SK-N-SH (cell line): ENCODE measurements around the gene ARHGAP10. TPM values are rescaled to one million over a fixed set of nuclear protein-coding genes. Genes with fewer than 3 reads are reported as not detected.

Source experiments
- CTCF ChIA-PET: fragments of 300-600, 350-600 bp; formaldehyde crosslinking; extraction: SDS; loops from one replicate; lab custom pipeline; 2021; lab: Yijun Ruan, JAX
- POLR2A ChIA-PET: fragments of 350-600 bp; sonication (Branson Sonifier 250); formaldehyde crosslinking; extraction: SDS; loops from one replicate; lab custom pipeline; 2020; ENCODE audit warnings: antibody characterized with exemption, inconsistent platforms; lab: Yijun Ruan, JAX
- DNase-seq: peaks from one replicate; pipeline ENCODE4 v3.0.0; 2012
- H2AFZ ChIP-seq: fragments of 200-600 bp; sonication (generic); 2 replicates; pipeline ENCODE4 v1.8.1; 2016; ENCODE audit warnings: antibody characterized with exemption, mild to moderate bottlenecking, low read depth
- H3F3A ChIP-seq: fragments of 200-600 bp; sonication (generic); replicated peaks from 2 replicates; pipeline ENCODE3; 2016; ENCODE audit warnings: antibody characterized with exemption, mild to moderate bottlenecking; ENCODE audit not compliant: insufficient read depth
- H3K27ac ChIP-seq, 2 experiments: fragments of 200-500 bp in 1 of 2; fragments of 200-600 bp in 1 of 2; sonication (Bioruptor generic) in 1 of 2; sonication (generic), shearing (Covaris generic) in 1 of 2; 2 replicates each; pipeline versions ENCODE4 v1.5.1 to v1.6.1; 2014 to 2016; ENCODE audit warnings: low read depth in 2 of 2, inconsistent platforms in 1 of 2, low read length in 1 of 2, mild to moderate bottlenecking in 1 of 2, mixed read lengths in 1 of 2
- H3K27me3 ChIP-seq: fragments of 200-600 bp; sonication (generic), shearing (Covaris generic); 2 replicates; pipeline ENCODE4 v1.6.1; 2016; ENCODE audit warnings: mixed run types; ENCODE audit not compliant: insufficient read depth
- H3K36me3 ChIP-seq, 2 experiments: fragments of 200-500 bp in 1 of 2; fragments of 200-600 bp in 1 of 2; sonication (Bioruptor generic) in 1 of 2; sonication (generic) in 1 of 2; replicated peaks in 1 of 2; 2 replicates each; pipeline versions ENCODE3 to v1.5.1; 2014 to 2016; ENCODE audit warnings: low read length in 1 of 2, mild to moderate bottlenecking in 1 of 2; ENCODE audit not compliant: insufficient read depth in 2 of 2, control insufficient read depth in 1 of 2
- H3K4me1 ChIP-seq, 2 experiments: fragments of 200-500 bp in 1 of 2; fragments of 200-600 bp in 1 of 2; sonication (Bioruptor generic) in 1 of 2; sonication (generic), shearing (Covaris generic) in 1 of 2; 2 replicates each; pipeline versions ENCODE4 v1.5.1 to v1.6.1; 2014 to 2016; ENCODE audit warnings: low read depth in 1 of 2, low read length in 1 of 2, mixed run types in 1 of 2; ENCODE audit not compliant: insufficient read depth in 2 of 2, control insufficient read depth in 1 of 2
- H3K4me2 ChIP-seq: fragments of 200-600 bp; sonication (generic), shearing (Covaris generic); 2 replicates; pipeline ENCODE4 v1.6.1; 2017; ENCODE audit warnings: mixed run types
- H3K4me3 ChIP-seq, 2 experiments: fragments of 200-500 bp in 1 of 2; fragments of 200-600 bp in 1 of 2; sonication (Bioruptor generic) in 1 of 2; sonication (generic), shearing (Covaris generic) in 1 of 2; 2 replicates each; pipeline versions ENCODE4 v1.5.1 to v1.8.1; 2014 to 2016; ENCODE audit warnings: low read depth in 2 of 2, inconsistent platforms in 1 of 2, low read length in 1 of 2, mild to moderate bottlenecking in 1 of 2, mixed read lengths in 1 of 2, moderate library complexity in 1 of 2
- H3K79me2 ChIP-seq: fragments of 200-600 bp; sonication (generic); 2 replicates; pipeline ENCODE4 v1.8.1; 2017; ENCODE audit warnings: mild to moderate bottlenecking; ENCODE audit not compliant: insufficient read depth
- H3K9ac ChIP-seq: fragments of 200-600 bp; sonication (generic); 2 replicates; pipeline ENCODE4 v1.6.1; 2017; ENCODE audit warnings: mixed run types
- H3K9me2 ChIP-seq: fragments of 200-600 bp; sonication (generic); 2 replicates; pipeline ENCODE4 v1.6.1; 2017; ENCODE audit warnings: mixed run types
- H3K9me3 ChIP-seq: fragments of 200-600 bp; sonication (generic); 2 replicates; pipeline ENCODE4 v1.6.1; 2017; ENCODE audit warnings: mixed run types, mild to moderate bottlenecking, moderate library complexity
- H4K20me1 ChIP-seq: fragments of 200-600 bp; sonication (generic); 2 replicates; pipeline ENCODE4 v1.6.1; 2017; ENCODE audit warnings: mild to moderate bottlenecking, mixed run types; ENCODE audit not compliant: insufficient read depth
- CHD2 ChIP-seq: fragments of 150-350 bp; IDR thresholded peaks from 2 replicates; pipeline ENCODE4 v1.6.1; 2018; ENCODE audit warnings: low read length; ENCODE audit not compliant: partially characterized antibody
- ELF1 ChIP-seq: IDR thresholded peaks from 2 replicates; pipeline ENCODE4 v1.4.0; 2012
- EZH2phosphoT487 ChIP-seq: fragments of 200-600 bp; sonication (generic); IDR thresholded peaks from 2 replicates; pipeline ENCODE4 v1.6.1; 2017; ENCODE audit warnings: low read depth, mixed run types, mild to moderate bottlenecking, antibody characterized with exemption, moderate library complexity, borderline replicate concordance
- FOSL2 ChIP-seq: IDR thresholded peaks from 2 replicates; pipeline ENCODE4 v1.4.0; 2012; ENCODE audit warnings: low read depth, mild to moderate bottlenecking, moderate library complexity, borderline replicate concordance
- FOXM1 ChIP-seq: IDR thresholded peaks from 2 replicates; pipeline ENCODE4 v1.4.0; 2012; ENCODE audit warnings: low read depth, mild to moderate bottlenecking
- GABPA ChIP-seq: IDR thresholded peaks from 2 replicates; pipeline ENCODE4 v1.4.0; 2012; ENCODE audit warnings: low read depth, mild to moderate bottlenecking
- MXI1 ChIP-seq: IDR thresholded peaks from 2 replicates; pipeline ENCODE4 v1.6.1; 2012; ENCODE audit warnings: mild to moderate bottlenecking, low read depth, low read length, improper control_type of control experiment
- NFIC ChIP-seq: IDR thresholded peaks from 2 replicates; pipeline ENCODE4 v1.4.0; 2012; ENCODE audit warnings: borderline replicate concordance
- POLR2AphosphoS5 ChIP-seq: IDR thresholded peaks from 2 replicates; pipeline ENCODE4 v1.6.1; 2012; ENCODE audit warnings: low read depth, low read length
- RAD21 ChIP-seq: IDR thresholded peaks from 2 replicates; pipeline ENCODE4 v1.6.1; 2012; ENCODE audit warnings: mild to moderate bottlenecking, low read length
- RCOR1 ChIP-seq: fragments of 150-350 bp; IDR thresholded peaks from 2 replicates; pipeline ENCODE4 v1.6.1; 2017; ENCODE audit warnings: antibody characterized with exemption, low read length
- RFX5 ChIP-seq: IDR thresholded peaks from 2 replicates; pipeline ENCODE4 v1.6.1; 2012; ENCODE audit warnings: mild to moderate bottlenecking, improper control_type of control experiment, low read length
- RXRA ChIP-seq: IDR thresholded peaks from 2 replicates; pipeline ENCODE4 v1.4.0; 2012; ENCODE audit warnings: low read depth, mild to moderate bottlenecking, borderline replicate concordance
- SIN3A ChIP-seq: IDR thresholded peaks from 2 replicates; pipeline ENCODE4 v1.6.1; 2012; ENCODE audit warnings: low read depth, mild to moderate bottlenecking, low read length, moderate library complexity, borderline replicate concordance
- TAF1 ChIP-seq: IDR thresholded peaks from 2 replicates; pipeline ENCODE4 v1.6.1; 2012; ENCODE audit warnings: low read depth, mild to moderate bottlenecking, low read length, moderate library complexity, borderline replicate concordance
- TCF12 ChIP-seq: IDR thresholded peaks from 2 replicates; pipeline ENCODE4 v1.4.0; 2012
- YY1 ChIP-seq: IDR thresholded peaks from 2 replicates; pipeline ENCODE4 v1.4.0; 2012; ENCODE audit warnings: low read depth, mild to moderate bottlenecking
- WGBS: methylation state at CpG from one replicate; pipeline ENCODE4 v1.1.6; 2017; ENCODE audit warnings: low lambda C conversion rate; 5-methylcytosine and 5-hydroxymethylcytosine counted together
- polyA plus RNA-seq, 3 experiments: library from polyadenylated mRNA; depleted of rRNA; stranded (reverse); fragments of >200 nt; gene quantifications; 2 replicates each; pipeline ENCODE4 v1.2.3, GENCODE V29; 2012
- TF ChIP-seq, protein P1 (sequence below): fragments of 200-600 bp; sonication (generic); IDR thresholded peaks from 2 replicates; pipeline ENCODE4 v1.6.1; 2017; ENCODE audit warnings: antibody characterized with exemption, mild to moderate bottlenecking, moderate library complexity
- TF ChIP-seq, protein P2 (sequence below): IDR thresholded peaks from 2 replicates; pipeline ENCODE4 v1.4.0; 2012; ENCODE audit warnings: low read depth, borderline replicate concordance
- TF ChIP-seq, protein P3 (sequence below): IDR thresholded peaks from 2 replicates; pipeline ENCODE4; 2012

The ARHGAP10 gene
- polyA plus RNA-seq, 1 of the 3 experiments (the other 2 are of a cell fraction): 15.1 TPM

DNA sequence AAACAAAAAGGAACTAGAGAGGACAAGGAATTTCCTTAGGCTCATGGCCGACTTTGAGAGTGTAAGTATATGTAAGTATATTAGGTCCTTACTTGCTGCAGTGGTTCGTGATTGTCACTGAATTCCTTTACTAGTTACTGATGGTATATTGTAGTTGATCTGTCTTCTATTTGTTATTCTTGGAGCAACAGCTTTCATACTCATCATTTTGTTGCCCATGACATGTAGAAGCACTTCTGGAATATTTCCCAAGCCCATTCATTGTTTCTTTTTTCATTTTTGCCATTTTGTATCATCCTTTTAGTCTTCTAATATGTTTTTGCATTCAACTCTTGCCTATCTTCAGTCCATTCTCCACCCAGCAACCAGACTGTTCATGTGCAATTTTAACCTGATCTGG, 170.0 kb downstream of the ARHGAP10 start:
- no peak overlapping the region for H3K4me2 ChIP-seq
- peaks cover 8% of the 10 kb centered on the region for H3F3A ChIP-seq
- H3K27me3 ChIP-seq: no peaks in the 10 kb centered on the region
- POLR2A ChIA-PET: no interaction called here
- WGBS: 86% methylated on average over 2 of the region's 2 CpGs
- no peaks in the 10 kb centered on the region for H3K9me2 ChIP-seq
- TF ChIP-seq TAF1: no peak
- TF ChIP-seq MXI1: no peak
- TF ChIP-seq RAD21: no peak
- TF ChIP-seq EZH2phosphoT487: no peak
- TF ChIP-seq SIN3A: no peak
- peaks cover 0 to 8% of the 10 kb centered on the region in 2 experiments; a peak in 1 of 4 replicates for H3K4me1 ChIP-seq
- H3K9me3 ChIP-seq: 0 out of 2 replicates have a peak, but pooled peaks cover 3% of the 10 kb centered on the region
- CTCF ChIA-PET: no interaction called here
- H3K4me3 ChIP-seq: no peak overlapping the region
- no peak overlapping the region for H3K9ac ChIP-seq
- peaks cover 0 to 15% of the 10 kb centered on the region in 2 experiments for H3K36me3 ChIP-seq
- DNase-seq: no peak
- H3K79me2 ChIP-seq: no peaks in the 10 kb centered on the region; the same call in 1 of the 2 replicates
- H4K20me1 ChIP-seq: no peaks in the 10 kb centered on the region
- H3K27ac ChIP-seq: no peak overlapping the region
- H2AFZ ChIP-seq: no peak overlapping the region

DNA sequence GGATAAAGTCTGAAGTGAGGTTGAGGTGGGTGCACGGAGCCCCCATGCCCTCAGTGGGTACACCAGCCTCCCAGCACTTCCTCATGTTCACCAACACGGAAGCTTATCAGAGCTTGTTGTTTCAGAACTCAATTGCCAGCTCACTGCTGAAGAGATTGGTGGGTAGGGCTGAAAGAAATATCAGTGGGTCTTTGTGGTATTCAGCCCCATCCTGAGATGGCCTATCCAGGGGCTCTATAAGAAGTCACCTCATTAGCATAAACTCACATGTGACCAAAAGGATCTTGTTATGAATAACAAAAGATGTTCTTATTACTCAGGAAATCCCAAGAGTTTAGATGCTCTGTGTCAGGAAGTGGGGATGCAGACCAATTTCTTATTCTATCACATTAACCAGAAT, 177.3 kb downstream of the ARHGAP10 start:
- H3K9me2 ChIP-seq: no peaks in the 10 kb centered on the region
- H3K36me3 ChIP-seq: peaks cover 3 to 5% of the 10 kb centered on the region in 2 experiments
- no peaks in the 10 kb centered on the region for H3K79me2 ChIP-seq
- H3K9ac ChIP-seq: no peak overlapping the region
- H3K4me3 ChIP-seq: no peak overlapping the region
- no peaks in the 10 kb centered on the region for H4K20me1 ChIP-seq
- ChIA-PET POLR2A (no interaction called here), CTCF (interaction anchor here (0.9 to 2.2 kb wide), 3 partner anchors 14 to 42 kb away, joined by 3 to 12 read pairs (median 11); no protein-coding TSS in a partner anchor)
- H3F3A ChIP-seq: peaks cover 3% of the 10 kb centered on the region
- H3K4me2 ChIP-seq: no peak overlapping the region
- TF ChIP-seq YY1 (no peak), RXRA (no peak), TAF1 (no peak), TCF12 (no peak)
- DNase-seq: no peak
- no peaks in the 10 kb centered on the region; a peak in 1 of 4 replicates for H3K4me1 ChIP-seq
- WGBS: 56% methylated on average over 2 of the region's 2 CpGs
- H3K27ac ChIP-seq: no peak overlapping the region
- H2AFZ ChIP-seq: no peak overlapping the region
- no peaks in the 10 kb centered on the region for H3K9me3 ChIP-seq
- H3K27me3 ChIP-seq: no peaks in the 10 kb centered on the region

DNA sequence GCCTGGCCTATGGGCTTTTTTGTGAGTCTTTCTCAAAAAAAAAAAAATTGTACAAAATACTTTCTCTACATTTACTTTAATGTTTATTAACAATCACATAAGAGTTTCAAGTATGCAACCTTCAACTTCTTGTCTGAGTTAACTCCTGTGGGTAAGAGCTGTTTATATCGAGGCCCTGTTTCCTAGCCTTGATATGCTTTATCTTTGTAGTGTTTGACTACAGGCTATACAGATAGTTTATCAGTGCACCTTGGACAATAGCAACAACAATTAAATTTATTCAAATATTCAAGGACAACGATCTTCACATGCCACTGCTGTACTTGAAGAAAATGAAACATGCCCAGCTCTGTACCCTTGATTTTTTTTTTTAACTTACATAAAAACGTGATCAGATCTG, 178.4 kb downstream of the ARHGAP10 start:
- Histone ChIP-seq H3F3A (peaks cover 3% of the 10 kb centered on the region), H4K20me1 (no peaks in the 10 kb centered on the region), H3K9ac (no peak overlapping the region), H3K79me2 (no peaks in the 10 kb centered on the region), H3K27me3 (no peaks in the 10 kb centered on the region), H3K4me3 (no peak overlapping the region), H3K36me3 (peaks cover 10 to 12% of the 10 kb centered on the region in 2 experiments), H3K4me1 (no peaks in the 10 kb centered on the region; a peak in 1 of 4 replicates), H3K9me3 (no peaks in the 10 kb centered on the region), H3K4me2 (no peak overlapping the region), H3K27ac (no peak overlapping the region), H3K9me2 (no peaks in the 10 kb centered on the region), H2AFZ (no peak overlapping the region)
- WGBS: 91% methylated on average over 3 of the region's 3 CpGs
- DNase-seq: no peak
- POLR2A ChIA-PET: no interaction called here
- CTCF ChIA-PET: interaction anchor here (0.8 kb wide), 1 partner anchor 44 kb away, joined by 4 read pairs; no protein-coding TSS in a partner anchor
- no peak for TF ChIP-seq TCF12
- TF ChIP-seq, protein P1, sequence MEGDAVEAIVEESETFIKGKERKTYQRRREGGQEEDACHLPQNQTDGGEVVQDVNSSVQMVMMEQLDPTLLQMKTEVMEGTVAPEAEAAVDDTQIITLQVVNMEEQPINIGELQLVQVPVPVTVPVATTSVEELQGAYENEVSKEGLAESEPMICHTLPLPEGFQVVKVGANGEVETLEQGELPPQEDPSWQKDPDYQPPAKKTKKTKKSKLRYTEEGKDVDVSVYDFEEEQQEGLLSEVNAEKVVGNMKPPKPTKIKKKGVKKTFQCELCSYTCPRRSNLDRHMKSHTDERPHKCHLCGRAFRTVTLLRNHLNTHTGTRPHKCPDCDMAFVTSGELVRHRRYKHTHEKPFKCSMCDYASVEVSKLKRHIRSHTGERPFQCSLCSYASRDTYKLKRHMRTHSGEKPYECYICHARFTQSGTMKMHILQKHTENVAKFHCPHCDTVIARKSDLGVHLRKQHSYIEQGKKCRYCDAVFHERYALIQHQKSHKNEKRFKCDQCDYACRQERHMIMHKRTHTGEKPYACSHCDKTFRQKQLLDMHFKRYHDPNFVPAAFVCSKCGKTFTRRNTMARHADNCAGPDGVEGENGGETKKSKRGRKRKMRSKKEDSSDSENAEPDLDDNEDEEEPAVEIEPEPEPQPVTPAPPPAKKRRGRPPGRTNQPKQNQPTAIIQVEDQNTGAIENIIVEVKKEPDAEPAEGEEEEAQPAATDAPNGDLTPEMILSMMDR: no peak
- TF ChIP-seq, protein P2, sequence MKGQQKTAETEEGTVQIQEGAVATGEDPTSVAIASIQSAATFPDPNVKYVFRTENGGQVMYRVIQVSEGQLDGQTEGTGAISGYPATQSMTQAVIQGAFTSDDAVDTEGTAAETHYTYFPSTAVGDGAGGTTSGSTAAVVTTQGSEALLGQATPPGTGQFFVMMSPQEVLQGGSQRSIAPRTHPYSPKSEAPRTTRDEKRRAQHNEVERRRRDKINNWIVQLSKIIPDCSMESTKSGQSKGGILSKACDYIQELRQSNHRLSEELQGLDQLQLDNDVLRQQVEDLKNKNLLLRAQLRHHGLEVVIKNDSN: no peak
- TF ChIP-seq TAF1: no peak
- TF ChIP-seq NFIC: no peak
- TF ChIP-seq, protein P3, sequence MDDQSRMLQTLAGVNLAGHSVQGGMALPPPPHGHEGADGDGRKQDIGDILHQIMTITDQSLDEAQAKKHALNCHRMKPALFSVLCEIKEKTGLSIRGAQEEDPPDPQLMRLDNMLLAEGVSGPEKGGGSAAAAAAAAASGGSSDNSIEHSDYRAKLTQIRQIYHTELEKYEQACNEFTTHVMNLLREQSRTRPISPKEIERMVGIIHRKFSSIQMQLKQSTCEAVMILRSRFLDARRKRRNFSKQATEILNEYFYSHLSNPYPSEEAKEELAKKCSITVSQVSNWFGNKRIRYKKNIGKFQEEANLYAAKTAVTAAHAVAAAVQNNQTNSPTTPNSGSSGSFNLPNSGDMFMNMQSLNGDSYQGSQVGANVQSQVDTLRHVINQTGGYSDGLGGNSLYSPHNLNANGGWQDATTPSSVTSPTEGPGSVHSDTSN: no peak
- TF ChIP-seq FOSL2: no peak
- TF ChIP-seq GABPA: no peak
- no peak for TF ChIP-seq FOXM1
- TF ChIP-seq MXI1: no peak
- no peak for TF ChIP-seq RFX5
- TF ChIP-seq CHD2: no peak
- TF ChIP-seq POLR2AphosphoS5: no peak
- no peak for TF ChIP-seq ELF1
- TF ChIP-seq SIN3A: no peak
- TF ChIP-seq RAD21: no peak
- TF ChIP-seq YY1: no peak
- no peak for TF ChIP-seq RCOR1
